ENCODE measurements around the gene DRD3. TPM values are rescaled to one million over a fixed set of nuclear protein-coding genes. Genes with fewer than 3 reads are reported as not detected.

Gene DRD3
- total RNA-seq (not detected), polyA plus RNA-seq (not detected)

GRCh38 chr3:114178770-114179368 lies at the start of gene DRD3:
Gene DRD3, minus strand, starts transcription at chr3:114179052. Its CDS starts 7,060 bp downstream, at chr3:114171992.
- H3K27ac ChIP-seq (ENCODE audit: low read depth in 1 of 2, low read length in 2 of 2), result no peak within 1 kb of the TSS
- TF ChIP-seq GABPA (IDR thresholded peaks at IDR 0.05 in 1 of 2, conservative IDR thresholded peaks at IDR 0.05 in 1 of 2) (no peak), ZBTB33 (IDR thresholded peaks at IDR 0.05) (no peak), RAD21 (IDR thresholded peaks at IDR 0.05) (no peak), JUND (IDR thresholded peaks at IDR 0.05) (no peak)
- TF ChIP-seq, protein P1, sequence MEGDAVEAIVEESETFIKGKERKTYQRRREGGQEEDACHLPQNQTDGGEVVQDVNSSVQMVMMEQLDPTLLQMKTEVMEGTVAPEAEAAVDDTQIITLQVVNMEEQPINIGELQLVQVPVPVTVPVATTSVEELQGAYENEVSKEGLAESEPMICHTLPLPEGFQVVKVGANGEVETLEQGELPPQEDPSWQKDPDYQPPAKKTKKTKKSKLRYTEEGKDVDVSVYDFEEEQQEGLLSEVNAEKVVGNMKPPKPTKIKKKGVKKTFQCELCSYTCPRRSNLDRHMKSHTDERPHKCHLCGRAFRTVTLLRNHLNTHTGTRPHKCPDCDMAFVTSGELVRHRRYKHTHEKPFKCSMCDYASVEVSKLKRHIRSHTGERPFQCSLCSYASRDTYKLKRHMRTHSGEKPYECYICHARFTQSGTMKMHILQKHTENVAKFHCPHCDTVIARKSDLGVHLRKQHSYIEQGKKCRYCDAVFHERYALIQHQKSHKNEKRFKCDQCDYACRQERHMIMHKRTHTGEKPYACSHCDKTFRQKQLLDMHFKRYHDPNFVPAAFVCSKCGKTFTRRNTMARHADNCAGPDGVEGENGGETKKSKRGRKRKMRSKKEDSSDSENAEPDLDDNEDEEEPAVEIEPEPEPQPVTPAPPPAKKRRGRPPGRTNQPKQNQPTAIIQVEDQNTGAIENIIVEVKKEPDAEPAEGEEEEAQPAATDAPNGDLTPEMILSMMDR (IDR thresholded peaks at IDR 0.05; ENCODE audit: low read depth, low read length, missing input control), result no peak
- TF ChIP-seq, protein P2, sequence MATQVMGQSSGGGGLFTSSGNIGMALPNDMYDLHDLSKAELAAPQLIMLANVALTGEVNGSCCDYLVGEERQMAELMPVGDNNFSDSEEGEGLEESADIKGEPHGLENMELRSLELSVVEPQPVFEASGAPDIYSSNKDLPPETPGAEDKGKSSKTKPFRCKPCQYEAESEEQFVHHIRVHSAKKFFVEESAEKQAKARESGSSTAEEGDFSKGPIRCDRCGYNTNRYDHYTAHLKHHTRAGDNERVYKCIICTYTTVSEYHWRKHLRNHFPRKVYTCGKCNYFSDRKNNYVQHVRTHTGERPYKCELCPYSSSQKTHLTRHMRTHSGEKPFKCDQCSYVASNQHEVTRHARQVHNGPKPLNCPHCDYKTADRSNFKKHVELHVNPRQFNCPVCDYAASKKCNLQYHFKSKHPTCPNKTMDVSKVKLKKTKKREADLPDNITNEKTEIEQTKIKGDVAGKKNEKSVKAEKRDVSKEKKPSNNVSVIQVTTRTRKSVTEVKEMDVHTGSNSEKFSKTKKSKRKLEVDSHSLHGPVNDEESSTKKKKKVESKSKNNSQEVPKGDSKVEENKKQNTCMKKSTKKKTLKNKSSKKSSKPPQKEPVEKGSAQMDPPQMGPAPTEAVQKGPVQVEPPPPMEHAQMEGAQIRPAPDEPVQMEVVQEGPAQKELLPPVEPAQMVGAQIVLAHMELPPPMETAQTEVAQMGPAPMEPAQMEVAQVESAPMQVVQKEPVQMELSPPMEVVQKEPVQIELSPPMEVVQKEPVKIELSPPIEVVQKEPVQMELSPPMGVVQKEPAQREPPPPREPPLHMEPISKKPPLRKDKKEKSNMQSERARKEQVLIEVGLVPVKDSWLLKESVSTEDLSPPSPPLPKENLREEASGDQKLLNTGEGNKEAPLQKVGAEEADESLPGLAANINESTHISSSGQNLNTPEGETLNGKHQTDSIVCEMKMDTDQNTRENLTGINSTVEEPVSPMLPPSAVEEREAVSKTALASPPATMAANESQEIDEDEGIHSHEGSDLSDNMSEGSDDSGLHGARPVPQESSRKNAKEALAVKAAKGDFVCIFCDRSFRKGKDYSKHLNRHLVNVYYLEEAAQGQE (IDR thresholded peaks at IDR 0.05), result peak; percentile 98
- no peak within 1 kb of the TSS for H3K9ac ChIP-seq (ENCODE audit: low read depth in 1 of 2, low read length in 2 of 2)
- no peaks in the 10 kb centered on the region for H3K9me3 ChIP-seq (ENCODE audit: control insufficient read depth in 4 of 4, low read length in 3 of 4)
- no peaks in the 10 kb centered on the region for H3K4me1 ChIP-seq (ENCODE audit: control insufficient read depth in 4 of 4, insufficient read depth in 4 of 4, low read length in 3 of 4)
- H3K27me3 ChIP-seq (ENCODE audit: control insufficient read depth in 4 of 4, insufficient read depth in 4 of 4, low read length in 3 of 4), result peaks cover 0 to 3% (median 0%) of the 10 kb centered on the region in 4 donors
- H3K4me3 ChIP-seq (ENCODE audit: low read depth in 1 of 3, low read length in 3 of 3), result no peak within 1 kb of the TSS
- 15% methylated on average over 7 of the region's 7 CpGs for WGBS
- no peaks in the 10 kb centered on the region for H3K36me3 ChIP-seq (ENCODE audit: control insufficient read depth in 4 of 4, insufficient read depth in 3 of 4, low read depth in 1 of 4, low read length in 3 of 4)
- no peak for DNase-seq (ENCODE audit: low spot score)

DNA sequence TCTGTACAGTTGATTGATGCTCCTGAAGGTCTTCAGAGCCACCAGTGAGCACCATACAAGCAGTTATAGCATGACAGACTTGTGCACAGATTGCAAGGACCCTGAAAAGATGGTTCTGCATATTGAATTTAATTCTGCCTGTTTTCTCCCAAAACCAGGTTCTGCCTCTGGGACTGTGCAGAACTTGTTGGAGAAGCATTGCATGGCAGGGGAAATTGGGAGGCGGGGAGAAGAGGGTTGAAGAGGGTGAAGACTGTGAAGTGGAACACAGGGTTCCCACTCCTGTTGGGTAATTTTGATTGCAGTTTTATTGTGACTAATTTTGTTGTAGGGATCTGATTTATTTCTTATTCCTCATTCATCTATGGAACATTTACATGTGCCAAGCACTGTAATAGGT lies 48.2 kb upstream of the DRD3 start:
- Histone ChIP-seq H3K27me3 (ENCODE audit: control insufficient read depth in 4 of 4, insufficient read depth in 4 of 4, low read length in 3 of 4) (no peaks in the 10 kb centered on the region), H3K4me1 (ENCODE audit: control insufficient read depth in 4 of 4, insufficient read depth in 4 of 4, low read length in 3 of 4) (no peaks in the 10 kb centered on the region), H3K27ac (ENCODE audit: low read depth in 1 of 2, low read length in 2 of 2) (no peak overlapping the region)
- TF ChIP-seq NR2F2 (IDR thresholded peaks at IDR 0.05) (no peak), FOXA2 (IDR thresholded peaks at IDR 0.05) (no peak), RAD21 (IDR thresholded peaks at IDR 0.05) (no peak), HNF4G (IDR thresholded peaks at IDR 0.05) (no peak), RXRA (IDR thresholded peaks at IDR 0.05) (no peak), FOXA1 (IDR thresholded peaks at IDR 0.05) (no peak), SP1 (IDR thresholded peaks at IDR 0.05) (no peak), GABPA (IDR thresholded peaks at IDR 0.05 in 1 of 2, conservative IDR thresholded peaks at IDR 0.05 in 1 of 2) (no peak), TAF1 (conservative IDR thresholded peaks at IDR 0.05) (no peak), YY1 (IDR thresholded peaks at IDR 0.05) (no peak), HNF4A (conservative IDR thresholded peaks at IDR 0.05) (no peak)
- TF ChIP-seq, protein P2 (IDR thresholded peaks at IDR 0.05), result no peak
- TF ChIP-seq, protein P1 (IDR thresholded peaks at IDR 0.05; ENCODE audit: low read depth, low read length, missing input control), result no peak
- TF ChIP-seq, protein P3, sequence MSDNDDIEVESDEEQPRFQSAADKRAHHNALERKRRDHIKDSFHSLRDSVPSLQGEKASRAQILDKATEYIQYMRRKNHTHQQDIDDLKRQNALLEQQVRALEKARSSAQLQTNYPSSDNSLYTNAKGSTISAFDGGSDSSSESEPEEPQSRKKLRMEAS (IDR thresholded peaks at IDR 0.05), result no peak
- TF ChIP-seq, protein P4, sequence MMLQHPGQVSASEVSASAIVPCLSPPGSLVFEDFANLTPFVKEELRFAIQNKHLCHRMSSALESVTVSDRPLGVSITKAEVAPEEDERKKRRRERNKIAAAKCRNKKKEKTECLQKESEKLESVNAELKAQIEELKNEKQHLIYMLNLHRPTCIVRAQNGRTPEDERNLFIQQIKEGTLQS (IDR thresholded peaks at IDR 0.05), result no peak

More for the DNA sequence above, 48.2 kb upstream of the DRD3 start:
- no peak for DNase-seq (ENCODE audit: low spot score)
- 96% methylated on average over 1 of the region's 1 CpG for WGBS
- Histone ChIP-seq H3K36me3 (ENCODE audit: control insufficient read depth in 4 of 4, insufficient read depth in 3 of 4, low read depth in 1 of 4, low read length in 3 of 4) (no peaks in the 10 kb centered on the region), H3K4me3 (ENCODE audit: low read depth in 1 of 3, low read length in 3 of 3) (no peak overlapping the region), H3K9ac (ENCODE audit: low read depth in 1 of 2, low read length in 2 of 2) (no peak overlapping the region), H3K9me3 (ENCODE audit: control insufficient read depth in 4 of 4, low read length in 3 of 4) (peaks cover 4 to 13% (median 9%) of the 10 kb centered on the region in 4 donors)

Data from liver (tissue), 9 donors.